ENCODE data around the gene FASTK. TPM values are rescaled to one million over a fixed set of nuclear protein-coding genes. Genes with fewer than 3 reads are reported as not detected.

The FASTK gene
- total and polyA plus RNA-seq, 4 donors: 30.9 to 80.7 (median 65.8) TPM

DNA sequence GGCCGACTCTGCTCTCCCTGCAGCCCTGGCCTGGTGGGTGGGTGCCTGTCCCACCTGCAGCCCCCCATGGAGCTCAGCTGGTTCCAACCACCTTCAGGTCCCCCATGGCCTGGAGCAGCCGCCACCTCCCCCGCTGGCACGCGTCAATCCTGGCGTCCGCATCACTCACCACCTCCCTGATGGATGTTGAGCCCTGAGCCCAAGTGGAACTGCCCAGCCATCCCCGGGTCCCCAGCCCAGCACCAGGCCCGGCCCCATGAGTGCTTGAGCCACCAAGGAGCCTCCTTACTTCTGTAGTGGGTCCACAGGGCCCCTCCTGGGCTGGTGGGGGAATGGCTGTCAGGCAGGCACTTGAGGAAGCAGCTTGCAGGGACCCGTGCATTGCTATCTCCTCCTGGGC is 20.3 kb upstream of the FASTK start:
- H3K4me3 ChIP-seq (ENCODE audit: low read depth, low read length): no peak overlapping the region
- peaks cover 40% of the 10 kb centered on the region for H3K36me3 ChIP-seq (ENCODE audit: control insufficient read depth, insufficient read depth, low read length)
- H3K9me3 ChIP-seq (ENCODE audit: control insufficient read depth, insufficient read depth, low read length): no peaks in the 10 kb centered on the region
- no peak overlapping the region for H3K27ac ChIP-seq (ENCODE audit: low read depth, low read length)
- no peaks in the 10 kb centered on the region for H3K27me3 ChIP-seq (ENCODE audit: control insufficient read depth, insufficient read depth, low read length)
- WGBS (ENCODE audit: insufficient coverage): 97% methylated on average over 10 of the region's 10 CpGs
- H3K4me1 ChIP-seq (ENCODE audit: control insufficient read depth, insufficient read depth, low read length): peaks cover 13% of the 10 kb centered on the region
- DNase-seq (ENCODE audit: low read depth in 4 of 6, low spot score in 6 of 6): no peak

- WGBS (ENCODE audit: insufficient coverage): 69% methylated on average over 15 of the region's 20 CpGs
- no peaks in the 10 kb centered on the region for H3K27me3 ChIP-seq (ENCODE audit: control insufficient read depth, insufficient read depth, low read length)
- no peak overlapping the region for H3K27ac ChIP-seq (ENCODE audit: low read depth, low read length)
- no peaks in the 10 kb centered on the region for H3K9me3 ChIP-seq (ENCODE audit: control insufficient read depth, insufficient read depth, low read length)
- H3K4me1 ChIP-seq (ENCODE audit: control insufficient read depth, insufficient read depth, low read length): peaks cover 17% of the 10 kb centered on the region
- no peak for DNase-seq (ENCODE audit: low read depth in 4 of 6, low spot score in 6 of 6)
- no peak overlapping the region for H3K4me3 ChIP-seq (ENCODE audit: low read depth, low read length)
- peaks cover 38% of the 10 kb centered on the region for H3K36me3 ChIP-seq (ENCODE audit: control insufficient read depth, insufficient read depth, low read length)
These were observed 19.0 kb upstream of the FASTK start for GRCh38 chr7:151099486-151100211.

GRCh38 chr7:151095828-151096475 is 15.3 kb upstream of the FASTK start:
- no peak for DNase-seq (ENCODE audit: low read depth in 4 of 6, low spot score in 6 of 6)
- peaks cover 37% of the 10 kb centered on the region for H3K36me3 ChIP-seq (ENCODE audit: control insufficient read depth, insufficient read depth, low read length)
- 79% methylated on average over 15 of the region's 17 CpGs for WGBS (ENCODE audit: insufficient coverage)
- no peak overlapping the region for H3K4me3 ChIP-seq (ENCODE audit: low read depth, low read length)
- H3K27ac ChIP-seq (ENCODE audit: low read depth, low read length): no peak overlapping the region
- peaks cover 20% of the 10 kb centered on the region for H3K4me1 ChIP-seq (ENCODE audit: control insufficient read depth, insufficient read depth, low read length)
- H3K27me3 ChIP-seq (ENCODE audit: control insufficient read depth, insufficient read depth, low read length): no peaks in the 10 kb centered on the region
- H3K9me3 ChIP-seq (ENCODE audit: control insufficient read depth, insufficient read depth, low read length): no peaks in the 10 kb centered on the region

DNA sequence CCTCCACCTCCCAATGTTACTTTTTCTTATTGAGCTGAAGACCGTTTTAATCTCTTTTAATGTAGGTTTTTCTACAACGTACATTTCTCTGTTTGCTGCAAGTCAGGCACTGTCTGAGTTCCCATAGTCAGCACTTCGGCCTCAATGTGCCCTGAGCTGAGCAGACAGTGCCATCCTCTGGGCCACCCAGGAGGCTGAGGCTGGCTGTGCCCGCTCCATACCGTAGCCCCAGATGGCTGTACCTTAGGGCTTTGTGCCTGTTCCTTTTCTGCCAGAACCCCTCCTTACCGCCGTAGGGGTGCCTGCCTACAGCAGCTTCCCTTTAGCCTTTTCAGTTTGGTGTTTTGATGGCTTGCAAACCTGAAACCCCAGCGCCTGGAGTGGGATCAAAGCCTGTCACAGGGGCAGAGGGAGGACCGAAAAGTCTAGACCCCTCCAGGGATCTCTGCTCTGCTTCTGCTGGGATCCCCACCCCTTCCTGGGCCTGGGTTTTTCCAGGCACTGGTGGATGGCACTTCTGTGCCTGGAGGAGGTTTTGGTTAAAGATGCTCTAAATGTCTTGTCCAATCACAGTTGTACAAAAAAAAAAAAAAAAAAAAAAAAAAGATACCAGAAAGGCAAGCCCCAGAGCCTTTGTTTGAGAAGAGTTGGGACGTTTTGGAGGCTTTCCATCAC is 14.7 kb upstream of the FASTK start:
- DNase-seq (ENCODE audit: low read depth in 4 of 6, low spot score in 6 of 6): no peak
- H3K9me3 ChIP-seq (ENCODE audit: control insufficient read depth, insufficient read depth, low read length): no peaks in the 10 kb centered on the region
- no peak overlapping the region for H3K27ac ChIP-seq (ENCODE audit: low read depth, low read length)
- 70% methylated on average over 8 of the region's 10 CpGs for WGBS (ENCODE audit: insufficient coverage)
- H3K4me1 ChIP-seq (ENCODE audit: control insufficient read depth, insufficient read depth, low read length): peaks cover 23% of the 10 kb centered on the region
- H3K4me3 ChIP-seq (ENCODE audit: low read depth, low read length): no peak overlapping the region
- H3K27me3 ChIP-seq (ENCODE audit: control insufficient read depth, insufficient read depth, low read length): no peaks in the 10 kb centered on the region
- peaks cover 36% of the 10 kb centered on the region for H3K36me3 ChIP-seq (ENCODE audit: control insufficient read depth, insufficient read depth, low read length)

- Histone ChIP-seq H3K9me3 (ENCODE audit: control insufficient read depth, insufficient read depth, low read length) (no peaks in the 10 kb centered on the region), H3K4me3 (ENCODE audit: low read depth, low read length) (no peak overlapping the region), H3K4me1 (ENCODE audit: control insufficient read depth, insufficient read depth, low read length) (peaks cover 23% of the 10 kb centered on the region), H3K36me3 (ENCODE audit: control insufficient read depth, insufficient read depth, low read length) (peaks cover 36% of the 10 kb centered on the region), H3K27me3 (ENCODE audit: control insufficient read depth, insufficient read depth, low read length) (no peaks in the 10 kb centered on the region), H3K27ac (ENCODE audit: low read depth, low read length) (no peak overlapping the region)
- DNase-seq (ENCODE audit: low read depth in 4 of 6, low spot score in 6 of 6): no peak
- 90% methylated on average over 2 of the region's 5 CpGs for WGBS (ENCODE audit: insufficient coverage)
These were observed 14.1 kb upstream of the FASTK start for GRCh38 chr7:151094675-151095074.

DNA sequence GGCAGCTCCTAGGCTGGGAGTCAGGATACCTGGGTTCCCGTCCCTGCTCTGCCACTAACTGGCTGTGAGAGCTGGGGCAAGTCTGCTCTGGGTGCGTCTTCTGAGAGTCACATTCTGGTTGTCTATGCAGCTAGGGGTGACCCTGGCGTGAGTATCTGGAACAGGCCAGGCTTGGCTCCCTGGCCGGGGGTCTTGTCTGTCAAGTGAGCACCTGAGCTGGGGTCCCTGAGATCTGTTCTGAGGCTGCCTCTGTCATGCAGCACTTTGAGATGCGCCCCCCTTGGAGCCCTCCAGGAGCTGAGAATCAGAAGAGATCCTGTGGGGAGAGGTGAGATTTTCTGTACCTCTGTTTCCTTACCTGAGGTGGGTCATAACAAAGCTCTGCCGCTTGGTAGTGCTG is 13.1 kb upstream of the FASTK start:
- 83% methylated on average over 6 of the region's 6 CpGs for WGBS (ENCODE audit: insufficient coverage)
- Histone ChIP-seq H3K4me1 (ENCODE audit: control insufficient read depth, insufficient read depth, low read length) (peaks cover 33% of the 10 kb centered on the region), H3K27ac (ENCODE audit: low read depth, low read length) (no peak overlapping the region)

GRCh38 chr7:151091988-151092387 is 11.4 kb upstream of the FASTK start:
- Histone ChIP-seq H3K9me3 (ENCODE audit: control insufficient read depth, insufficient read depth, low read length) (no peaks in the 10 kb centered on the region), H3K36me3 (ENCODE audit: control insufficient read depth, insufficient read depth, low read length) (peaks cover 50% of the 10 kb centered on the region), H3K27ac (ENCODE audit: low read depth, low read length) (no peak overlapping the region), H3K27me3 (ENCODE audit: control insufficient read depth, insufficient read depth, low read length) (no peaks in the 10 kb centered on the region), H3K4me3 (ENCODE audit: low read depth, low read length) (no peak overlapping the region), H3K4me1 (ENCODE audit: control insufficient read depth, insufficient read depth, low read length) (peaks cover 48% of the 10 kb centered on the region)
- WGBS (ENCODE audit: insufficient coverage): 87% methylated on average over 13 of the region's 14 CpGs
- DNase-seq (ENCODE audit: low read depth in 4 of 6, low spot score in 6 of 6): no peak

More for the DNA sequence above, 13.1 kb upstream of the FASTK start:
- Histone ChIP-seq H3K4me3 (ENCODE audit: low read depth, low read length) (no peak overlapping the region), H3K36me3 (ENCODE audit: control insufficient read depth, insufficient read depth, low read length) (peaks cover 45% of the 10 kb centered on the region), H3K9me3 (ENCODE audit: control insufficient read depth, insufficient read depth, low read length) (no peaks in the 10 kb centered on the region), H3K27me3 (ENCODE audit: control insufficient read depth, insufficient read depth, low read length) (no peaks in the 10 kb centered on the region)
- no peak for DNase-seq (ENCODE audit: low read depth in 4 of 6, low spot score in 6 of 6)

DNA sequence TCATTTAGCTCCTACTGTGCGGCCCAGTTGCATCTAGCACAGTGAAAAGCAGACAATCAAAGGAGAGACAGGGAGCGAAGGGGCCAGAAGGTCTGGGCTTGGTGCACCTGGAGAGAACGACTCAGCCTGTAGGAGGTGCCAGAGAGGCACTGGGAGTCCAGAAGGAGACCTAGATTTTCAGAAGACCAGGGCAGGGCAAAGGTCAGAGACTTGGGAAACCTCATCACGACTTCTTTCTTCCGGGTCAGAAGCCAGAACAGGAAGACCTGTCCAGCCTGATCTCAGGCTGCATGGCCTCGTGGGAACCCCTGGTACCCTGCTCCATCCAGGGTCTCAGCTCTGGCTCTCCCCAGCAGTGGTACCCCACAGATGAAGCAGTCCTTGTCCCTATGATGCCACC is 10.8 kb upstream of the FASTK start:
- no peaks in the 10 kb centered on the region for H3K27me3 ChIP-seq (ENCODE audit: control insufficient read depth, insufficient read depth, low read length)
- H3K4me1 ChIP-seq (ENCODE audit: control insufficient read depth, insufficient read depth, low read length): peaks cover 48% of the 10 kb centered on the region
- H3K27ac ChIP-seq (ENCODE audit: low read depth, low read length): no peak overlapping the region
- H3K9me3 ChIP-seq (ENCODE audit: control insufficient read depth, insufficient read depth, low read length): no peaks in the 10 kb centered on the region
- 62% methylated on average over 6 of the region's 6 CpGs for WGBS (ENCODE audit: insufficient coverage)
- peaks cover 47% of the 10 kb centered on the region for H3K36me3 ChIP-seq (ENCODE audit: control insufficient read depth, insufficient read depth, low read length)
- no peak for DNase-seq (ENCODE audit: low read depth in 4 of 6, low spot score in 6 of 6)
- H3K4me3 ChIP-seq (ENCODE audit: low read depth, low read length): no peak overlapping the region

DNA sequence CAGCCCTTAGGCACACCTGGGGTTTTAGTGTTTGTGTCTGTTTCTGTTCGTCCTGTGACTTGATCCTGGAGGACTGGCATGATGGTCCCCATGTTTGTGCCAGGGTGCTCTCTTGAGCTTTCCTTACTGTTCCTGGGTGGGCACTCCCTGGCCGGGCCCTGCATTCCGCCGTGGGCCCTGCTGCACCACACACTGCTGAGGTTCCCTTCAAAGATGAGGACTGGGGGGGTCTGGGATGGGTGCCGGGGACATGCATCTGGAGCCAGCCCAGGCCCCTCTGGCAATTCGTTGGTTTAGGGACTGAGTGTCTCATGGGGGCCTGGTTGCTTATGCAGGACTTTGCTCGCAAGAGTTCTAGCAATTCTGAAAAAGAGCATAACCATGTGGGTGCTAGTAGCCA is 10.4 kb upstream of the FASTK start:
- WGBS (ENCODE audit: insufficient coverage): 87% methylated on average over 7 of the region's 7 CpGs
- DNase-seq (ENCODE audit: low read depth in 4 of 6, low spot score in 6 of 6): no peak
- Histone ChIP-seq H3K4me3 (ENCODE audit: low read depth, low read length) (no peak overlapping the region), H3K27ac (ENCODE audit: low read depth, low read length) (no peak overlapping the region), H3K4me1 (ENCODE audit: control insufficient read depth, insufficient read depth, low read length) (peaks cover 49% of the 10 kb centered on the region), H3K36me3 (ENCODE audit: control insufficient read depth, insufficient read depth, low read length) (peaks cover 43% of the 10 kb centered on the region), H3K9me3 (ENCODE audit: control insufficient read depth, insufficient read depth, low read length) (no peaks in the 10 kb centered on the region), H3K27me3 (ENCODE audit: control insufficient read depth, insufficient read depth, low read length) (no peaks in the 10 kb centered on the region)

All from spinal cord (tissue), 10 donors.